Measurements from ENCODE around the gene POLG2. TPM values are rescaled to one million over a fixed set of nuclear protein-coding genes. Genes with fewer than 3 reads are reported as not detected.

Gene POLG2
- total RNA-seq, 1 donor from 2014 or later = 18.3 TPM

GRCh38 chr17:64537488-64537887 is 40.6 kb upstream of the POLG2 start:
- peaks cover under 1% of the 10 kb centered on the region for H3K4me1 Mint-ChIP-seq (ENCODE audit: unreplicated experiment)
- DNase-seq (ENCODE audit: extremely low spot score, unreplicated experiment) = no peak
- H3K27me3 Mint-ChIP-seq (ENCODE audit: unreplicated experiment) = no peaks in the 10 kb centered on the region
- no peaks in the 10 kb centered on the region for H3K9me3 Mint-ChIP-seq (ENCODE audit: unreplicated experiment)
- H3K36me3 Mint-ChIP-seq (ENCODE audit: unreplicated experiment) = peaks cover 46% of the 10 kb centered on the region
- no peak for TF ChIP-seq CTCF (IDR thresholded peaks at IDR 0.05)
- peak overlapping the region; percentile 62 for H3K27ac Mint-ChIP-seq (ENCODE audit: unreplicated experiment)
- no peak overlapping the region for H3K4me3 Mint-ChIP-seq (ENCODE audit: unreplicated experiment)

GRCh38 chr17:64536913-64537312 is 40.1 kb upstream of the POLG2 start:
- peaks cover 50% of the 10 kb centered on the region for H3K36me3 Mint-ChIP-seq (ENCODE audit: unreplicated experiment)
- H3K4me1 Mint-ChIP-seq (ENCODE audit: unreplicated experiment) = no peaks in the 10 kb centered on the region
- DNase-seq (ENCODE audit: extremely low spot score, unreplicated experiment) = no peak
- H3K4me3 Mint-ChIP-seq (ENCODE audit: unreplicated experiment) = no peak overlapping the region
- H3K9me3 Mint-ChIP-seq (ENCODE audit: unreplicated experiment) = no peaks in the 10 kb centered on the region
- no peak for TF ChIP-seq CTCF (IDR thresholded peaks at IDR 0.05)
- no peaks in the 10 kb centered on the region for H3K27me3 Mint-ChIP-seq (ENCODE audit: unreplicated experiment)
- no peak overlapping the region for H3K27ac Mint-ChIP-seq (ENCODE audit: unreplicated experiment)

- no peak for DNase-seq (ENCODE audit: extremely low spot score, unreplicated experiment)
- no peak for TF ChIP-seq CTCF (IDR thresholded peaks at IDR 0.05)
- H3K4me3 Mint-ChIP-seq (ENCODE audit: unreplicated experiment) = no peak overlapping the region
- H3K9me3 Mint-ChIP-seq (ENCODE audit: unreplicated experiment) = no peaks in the 10 kb centered on the region
- H3K36me3 Mint-ChIP-seq (ENCODE audit: unreplicated experiment) = peaks cover 55% of the 10 kb centered on the region
- no peaks in the 10 kb centered on the region for H3K4me1 Mint-ChIP-seq (ENCODE audit: unreplicated experiment)
- H3K27ac Mint-ChIP-seq (ENCODE audit: unreplicated experiment) = peak overlapping the region; percentile 58
- H3K27me3 Mint-ChIP-seq (ENCODE audit: unreplicated experiment) = no peaks in the 10 kb centered on the region
These were observed 38.5 kb upstream of the POLG2 start for GRCh38 chr17:64535357-64535756.

GRCh38 chr17:64534187-64534586 is 37.3 kb upstream of the POLG2 start:
- TF ChIP-seq CTCF (IDR thresholded peaks at IDR 0.05) = no peak
- H3K36me3 Mint-ChIP-seq (ENCODE audit: unreplicated experiment) = peaks cover 62% of the 10 kb centered on the region
- peak overlapping the region; percentile 51 for H3K27ac Mint-ChIP-seq (ENCODE audit: unreplicated experiment)
- H3K4me1 Mint-ChIP-seq (ENCODE audit: unreplicated experiment) = no peaks in the 10 kb centered on the region
- no peak for DNase-seq (ENCODE audit: extremely low spot score, unreplicated experiment)
- no peaks in the 10 kb centered on the region for H3K27me3 Mint-ChIP-seq (ENCODE audit: unreplicated experiment)
- H3K4me3 Mint-ChIP-seq (ENCODE audit: unreplicated experiment) = no peak overlapping the region
- H3K9me3 Mint-ChIP-seq (ENCODE audit: unreplicated experiment) = no peaks in the 10 kb centered on the region

GRCh38 chr17:64533784-64534183 is 36.9 kb upstream of the POLG2 start:
- TF ChIP-seq CTCF (IDR thresholded peaks at IDR 0.05) = no peak
- Mint-ChIP-seq H3K27me3 (ENCODE audit: unreplicated experiment) (no peaks in the 10 kb centered on the region), H3K4me3 (ENCODE audit: unreplicated experiment) (no peak overlapping the region), H3K36me3 (ENCODE audit: unreplicated experiment) (peaks cover 63% of the 10 kb centered on the region), H3K27ac (ENCODE audit: unreplicated experiment) (no peak overlapping the region), H3K9me3 (ENCODE audit: unreplicated experiment) (no peaks in the 10 kb centered on the region), H3K4me1 (ENCODE audit: unreplicated experiment) (no peaks in the 10 kb centered on the region)
- no peak for DNase-seq (ENCODE audit: extremely low spot score, unreplicated experiment)
